Lower lobe of right lung (tissue), 2 donors: ENCODE measurements around the gene SPATA17. TPM values are rescaled to one million over a fixed set of nuclear protein-coding genes. Genes with fewer than 3 reads are reported as not detected.

Source experiments
- ATAC-seq, 2 donors: fragments of 200-7000 bp; cut with Tn5 transposase; one replicate each; pipeline ENCODE4 v1.9.1; 2020 to 2022; ENCODE audit warnings: mild to moderate bottlenecking in 2 of 2, moderate library complexity in 2 of 2
- DNase-seq: peaks from one replicate; pipeline ENCODE4 v3.0.0-alpha.2; 2020
- H3K27ac ChIP-seq: fragments of 200-600 bp; one replicate; pipeline ENCODE4 v1.8.0; 2022
- H3K27me3 ChIP-seq: fragments of 200-600 bp; one replicate; pipeline ENCODE4 v1.8.0; 2022; ENCODE audit warnings: low read depth
- H3K36me3 ChIP-seq: fragments of 200-600 bp; one replicate; pipeline ENCODE4 v1.8.0; 2022; ENCODE audit warnings: mild to moderate bottlenecking
- H3K4me1 ChIP-seq: fragments of 200-600 bp; one replicate; pipeline ENCODE4 v1.8.0; 2022
- H3K4me3 ChIP-seq: fragments of 200-600 bp; one replicate; pipeline ENCODE4 v1.8.0; 2022; ENCODE audit warnings: mild to moderate bottlenecking
- H3K9me3 ChIP-seq: fragments of 200-600 bp; one replicate; pipeline ENCODE4 v1.8.0; 2022
- intact Hi-C: fragments of 100-400 bp; cut with DNase I; formaldehyde crosslinking; loops from one replicate; pipeline ENCODE4 v1.11.0; 2022
- total RNA-seq: library from RNA; stranded (reverse); fragmentation: NEBNext Ultra II Directional; extraction: Animal tissue kit (Norgen Biotek cat#: 25700); gene quantifications from one replicate; pipeline ENCODE4 v1.2.1, GENCODE V29; 2021
- TF ChIP-seq, protein P1 (sequence below): fragments of 200-600 bp; IDR thresholded peaks from one replicate; pipeline ENCODE4 v1.8.0; 2022; ENCODE audit warnings: antibody characterized with exemption, mild to moderate bottlenecking
- donor health status: DM: no; HTN: yes; CAD: no; lungs with severe emphysema.

Gene SPATA17
- total RNA-seq, 1 donor from 2014 or later, result 4.0 TPM

DNA sequence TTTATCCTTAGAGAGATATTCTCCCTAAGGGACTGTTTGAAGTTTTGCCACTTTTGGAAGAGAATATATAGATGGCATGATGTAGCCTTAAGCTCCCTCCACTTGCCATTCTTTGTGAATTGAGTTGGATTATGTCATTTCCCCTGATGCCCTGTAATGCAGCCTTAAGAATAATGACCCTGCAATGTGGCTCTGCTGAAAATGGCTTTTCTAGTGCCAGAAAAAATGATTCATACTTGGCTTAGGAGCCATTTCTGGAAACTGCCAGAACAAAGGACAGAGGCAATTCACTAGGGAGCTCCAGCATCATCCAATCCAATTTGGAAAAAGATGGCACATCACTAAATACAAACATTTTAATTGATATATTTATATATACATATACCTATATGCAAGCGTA lies 265.3 kb downstream of the SPATA17 start:
- intact Hi-C loops, result no loop called here
- no peaks in the 10 kb centered on the region for H3K9me3 ChIP-seq
- no peaks in the 10 kb centered on the region for H3K27me3 ChIP-seq
- no peak overlapping the region for H3K4me3 ChIP-seq
- H3K36me3 ChIP-seq, result no peaks in the 10 kb centered on the region
- H3K4me1 ChIP-seq, result no peaks in the 10 kb centered on the region
- DNase-seq (no peak), ATAC-seq (no peak)
- TF ChIP-seq, protein P1, sequence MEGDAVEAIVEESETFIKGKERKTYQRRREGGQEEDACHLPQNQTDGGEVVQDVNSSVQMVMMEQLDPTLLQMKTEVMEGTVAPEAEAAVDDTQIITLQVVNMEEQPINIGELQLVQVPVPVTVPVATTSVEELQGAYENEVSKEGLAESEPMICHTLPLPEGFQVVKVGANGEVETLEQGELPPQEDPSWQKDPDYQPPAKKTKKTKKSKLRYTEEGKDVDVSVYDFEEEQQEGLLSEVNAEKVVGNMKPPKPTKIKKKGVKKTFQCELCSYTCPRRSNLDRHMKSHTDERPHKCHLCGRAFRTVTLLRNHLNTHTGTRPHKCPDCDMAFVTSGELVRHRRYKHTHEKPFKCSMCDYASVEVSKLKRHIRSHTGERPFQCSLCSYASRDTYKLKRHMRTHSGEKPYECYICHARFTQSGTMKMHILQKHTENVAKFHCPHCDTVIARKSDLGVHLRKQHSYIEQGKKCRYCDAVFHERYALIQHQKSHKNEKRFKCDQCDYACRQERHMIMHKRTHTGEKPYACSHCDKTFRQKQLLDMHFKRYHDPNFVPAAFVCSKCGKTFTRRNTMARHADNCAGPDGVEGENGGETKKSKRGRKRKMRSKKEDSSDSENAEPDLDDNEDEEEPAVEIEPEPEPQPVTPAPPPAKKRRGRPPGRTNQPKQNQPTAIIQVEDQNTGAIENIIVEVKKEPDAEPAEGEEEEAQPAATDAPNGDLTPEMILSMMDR, result no peak
- no peak overlapping the region for H3K27ac ChIP-seq

DNA sequence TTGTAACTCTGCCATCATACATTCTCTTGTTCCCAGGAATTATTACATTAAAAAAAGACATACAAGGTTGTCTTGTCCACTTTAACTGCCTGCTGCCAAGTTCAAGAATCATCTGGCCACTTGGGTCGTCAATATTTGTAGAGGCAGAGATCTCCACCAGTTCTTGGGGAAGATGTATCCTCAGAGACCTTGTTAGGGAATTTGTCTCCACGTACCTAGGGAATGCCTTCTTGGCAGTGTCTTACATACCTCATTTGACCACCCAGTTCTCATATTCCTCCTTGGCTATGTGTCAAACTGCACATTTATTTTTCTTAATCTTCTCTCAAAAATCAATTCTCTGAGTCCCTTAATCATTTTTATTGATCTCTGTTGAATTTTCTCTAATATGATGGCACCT lies 266.0 kb downstream of the SPATA17 start:
- H3K9me3 ChIP-seq, result no peaks in the 10 kb centered on the region
- DNase-seq (no peak), ATAC-seq (no peak)
- H3K27me3 ChIP-seq, result no peaks in the 10 kb centered on the region
- no peaks in the 10 kb centered on the region for H3K4me1 ChIP-seq
- no peaks in the 10 kb centered on the region for H3K36me3 ChIP-seq
- H3K27ac ChIP-seq, result no peak overlapping the region
- TF ChIP-seq, protein P1, result no peak
- intact Hi-C loops, result no loop called here
- no peak overlapping the region for H3K4me3 ChIP-seq

DNA sequence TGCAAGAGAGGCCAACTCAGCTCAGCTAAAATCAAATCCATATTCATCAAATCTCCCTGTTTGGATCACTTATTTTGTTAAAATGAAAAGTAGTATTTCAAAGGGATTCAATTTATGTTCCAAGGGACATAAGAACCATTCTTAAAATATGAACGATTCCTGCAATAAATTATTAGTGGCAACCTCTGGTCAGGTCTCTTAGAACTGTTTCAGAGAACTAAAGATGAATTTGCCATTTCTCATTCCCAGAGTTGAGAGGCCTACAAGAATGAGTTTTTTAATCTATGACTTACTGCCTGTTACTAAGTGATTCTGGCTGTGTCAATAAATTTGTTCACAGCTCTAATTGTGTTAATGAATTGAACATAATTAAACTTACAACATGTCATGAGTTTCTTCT lies 268.5 kb downstream of the SPATA17 start:
- Histone ChIP-seq H3K4me3 (no peak overlapping the region), H3K27ac (no peak overlapping the region), H3K27me3 (no peaks in the 10 kb centered on the region), H3K4me1 (no peaks in the 10 kb centered on the region), H3K36me3 (no peaks in the 10 kb centered on the region), H3K9me3 (no peaks in the 10 kb centered on the region)
- DNase-seq, result no peak
- intact Hi-C loops, result no loop called here
- TF ChIP-seq, protein P1, result no peak
- no peak for ATAC-seq

DNA sequence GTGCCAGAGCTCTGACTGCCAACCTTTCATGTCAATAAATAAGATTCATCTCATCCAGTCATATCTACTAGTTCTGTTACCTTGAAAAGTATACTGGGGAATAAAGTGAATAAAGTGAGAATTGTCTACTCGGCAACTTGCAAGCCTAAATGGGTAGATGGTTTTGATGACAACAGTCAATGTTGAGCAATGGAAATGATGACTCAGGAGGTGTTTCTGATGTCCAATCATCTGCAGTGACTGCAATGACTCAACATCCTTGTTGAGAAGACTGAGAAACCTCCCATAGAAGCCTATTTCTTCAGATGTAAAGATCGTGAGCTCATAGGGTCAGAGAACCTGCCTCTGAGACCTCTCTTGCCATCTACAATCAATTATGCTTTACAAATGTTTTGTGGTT lies 276.4 kb downstream of the SPATA17 start:
- intact Hi-C loops, result no loop called here
- ATAC-seq (no peak), DNase-seq (no peak)

GRCh38 chr1:217910203-217910602 lies 279.1 kb downstream of the SPATA17 start:
- no peaks in the 10 kb centered on the region for H3K36me3 ChIP-seq
- H3K4me1 ChIP-seq, result no peaks in the 10 kb centered on the region
- no peaks in the 10 kb centered on the region for H3K9me3 ChIP-seq
- intact Hi-C loops, result no loop called here
- no peaks in the 10 kb centered on the region for H3K27me3 ChIP-seq
- no peak for DNase-seq
- H3K27ac ChIP-seq, result no peak overlapping the region
- no peak overlapping the region for H3K4me3 ChIP-seq
- no peak for ATAC-seq
- TF ChIP-seq, protein P1, result no peak

More for the DNA sequence above, 276.4 kb downstream of the SPATA17 start:
- Histone ChIP-seq H3K9me3 (no peaks in the 10 kb centered on the region), H3K4me3 (no peak overlapping the region), H3K27ac (no peak overlapping the region), H3K36me3 (no peaks in the 10 kb centered on the region), H3K27me3 (no peaks in the 10 kb centered on the region), H3K4me1 (no peaks in the 10 kb centered on the region)
- TF ChIP-seq, protein P1, result no peak

DNA sequence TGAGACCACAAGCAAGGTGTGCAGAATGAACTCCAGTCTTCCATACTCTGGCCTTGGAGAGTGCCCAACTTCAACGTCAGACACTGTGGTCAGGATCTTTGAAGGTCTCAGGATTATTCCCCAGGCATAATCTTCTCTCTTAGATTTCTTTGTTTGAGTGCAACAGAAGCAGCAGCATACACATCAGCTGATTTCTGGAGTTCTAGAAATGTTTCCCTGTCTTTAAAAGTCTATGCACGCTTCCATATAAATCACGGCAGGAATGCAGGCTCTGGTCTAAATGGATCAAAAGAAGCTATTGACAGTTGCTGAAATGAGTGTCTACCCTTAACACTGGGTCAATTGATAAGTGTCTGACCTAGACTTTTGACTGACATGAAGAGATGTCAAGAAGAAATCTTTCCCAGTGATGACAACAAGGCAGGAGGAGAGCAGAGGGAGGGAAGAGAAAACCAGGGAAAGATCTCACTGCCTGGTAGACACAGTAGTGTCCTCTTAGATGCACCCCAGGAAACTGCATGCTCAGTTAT lies 279.7 kb downstream of the SPATA17 start:
- no peaks in the 10 kb centered on the region for H3K36me3 ChIP-seq
- intact Hi-C loops, result no loop called here
- no peak for ATAC-seq

More for the DNA sequence above, 279.7 kb downstream of the SPATA17 start:
- H3K9me3 ChIP-seq, result no peaks in the 10 kb centered on the region
- no peak for DNase-seq
- TF ChIP-seq, protein P1, result no peak
- no peak overlapping the region for H3K27ac ChIP-seq
- no peak overlapping the region for H3K4me3 ChIP-seq
- no peaks in the 10 kb centered on the region for H3K27me3 ChIP-seq
- no peaks in the 10 kb centered on the region for H3K4me1 ChIP-seq
